Activated T-cell treated with anti-CD3 and anti-CD28 coated beads, Interleukin-2, amount 50 U/mL, for 4 hours (primary cell): ENCODE data around the gene SGPL1. TPM values are rescaled to one million over a fixed set of nuclear protein-coding genes. Genes with fewer than 3 reads are reported as not detected.

Experiments
- ATAC-seq, 2 donors: fragments of 200-7000 bp; cut with Tn5 transposase; one replicate each; pipeline ENCODE4 v1.10.0; 2021
- DNase-seq: peaks from one replicate; pipeline ENCODE4 v3.0.0-alpha.2; 2020
- H3K27me3 Mint-ChIP-seq: one replicate; pipeline ENCODE4 v1.8.0; 2021; ENCODE audit warnings: low read depth, mixed read lengths
- H3K36me3 Mint-ChIP-seq: one replicate; pipeline ENCODE4 v1.8.0; 2022; ENCODE audit warnings: mixed read lengths; ENCODE audit not compliant: insufficient read depth
- H3K4me1 Mint-ChIP-seq: one replicate; pipeline ENCODE4 v1.8.0; 2021; ENCODE audit warnings: low read depth, mixed read lengths
- H3K4me3 Mint-ChIP-seq: one replicate; pipeline ENCODE4 v1.8.0; 2021; ENCODE audit warnings: mild to moderate bottlenecking, moderate library complexity, mixed read lengths
- H3K9me3 Mint-ChIP-seq: one replicate; pipeline ENCODE4 v1.8.0; 2021; ENCODE audit warnings: mixed read lengths
- total RNA-seq, 3 donors: library from RNA; stranded (reverse); gene quantifications; one replicate each; pipeline ENCODE4 v1.2.1, GENCODE V29; 2021

Gene SGPL1
- total RNA-seq, 3 donors from 2014 or later = 71.3 to 98.9 (median 90.5) TPM

- H3K4me1 Mint-ChIP-seq = no peaks in the 10 kb centered on the region
- H3K36me3 Mint-ChIP-seq = no peaks in the 10 kb centered on the region
- ATAC-seq = no peak
- H3K4me3 Mint-ChIP-seq = no peak overlapping the region
- peaks cover 1% of the 10 kb centered on the region for H3K27me3 Mint-ChIP-seq
- no peaks in the 10 kb centered on the region for H3K9me3 Mint-ChIP-seq
- no peak for DNase-seq
These were observed 38.5 kb upstream of the SGPL1 start for GRCh38 chr10:70777063-70777875.

DNA sequence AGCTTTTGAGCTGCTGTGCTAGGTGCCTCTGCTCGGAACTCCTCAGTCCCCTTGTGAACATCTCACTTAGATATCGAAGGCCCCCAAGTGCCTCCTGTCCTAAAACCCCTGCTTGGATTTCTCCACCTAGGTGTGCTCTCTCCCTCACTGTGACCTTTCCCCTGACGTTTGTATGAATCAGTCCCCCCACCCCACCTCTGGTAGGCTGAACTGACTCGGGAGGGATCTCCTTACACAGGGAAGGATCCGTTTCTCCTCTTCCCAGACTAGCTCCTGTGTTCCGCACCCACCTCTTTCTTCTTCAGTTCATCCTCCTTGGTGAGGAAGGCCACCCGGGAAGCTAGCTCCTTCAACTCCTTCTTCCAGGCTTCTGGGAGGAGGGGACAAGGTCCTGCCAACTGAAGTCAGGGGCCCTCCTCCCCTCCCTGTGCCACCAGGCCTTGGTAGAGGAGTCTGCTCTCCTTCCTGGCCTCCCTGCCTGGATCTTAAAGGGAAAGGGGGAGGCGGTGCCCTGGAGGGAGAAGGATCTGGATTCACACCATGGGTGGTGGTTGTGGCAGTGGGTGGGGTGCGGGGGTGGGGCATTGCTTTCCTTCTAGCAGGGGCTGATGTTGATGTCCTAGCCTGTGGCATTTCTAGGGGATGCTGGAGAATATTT is 37.4 kb upstream of the SGPL1 start:
- H3K9me3 Mint-ChIP-seq = no peaks in the 10 kb centered on the region
- no peak for DNase-seq
- peaks cover 4% of the 10 kb centered on the region for H3K27me3 Mint-ChIP-seq
- no peaks in the 10 kb centered on the region for H3K4me1 Mint-ChIP-seq
- no peaks in the 10 kb centered on the region for H3K36me3 Mint-ChIP-seq
- ATAC-seq = no peak
- no peak overlapping the region for H3K4me3 Mint-ChIP-seq

DNA sequence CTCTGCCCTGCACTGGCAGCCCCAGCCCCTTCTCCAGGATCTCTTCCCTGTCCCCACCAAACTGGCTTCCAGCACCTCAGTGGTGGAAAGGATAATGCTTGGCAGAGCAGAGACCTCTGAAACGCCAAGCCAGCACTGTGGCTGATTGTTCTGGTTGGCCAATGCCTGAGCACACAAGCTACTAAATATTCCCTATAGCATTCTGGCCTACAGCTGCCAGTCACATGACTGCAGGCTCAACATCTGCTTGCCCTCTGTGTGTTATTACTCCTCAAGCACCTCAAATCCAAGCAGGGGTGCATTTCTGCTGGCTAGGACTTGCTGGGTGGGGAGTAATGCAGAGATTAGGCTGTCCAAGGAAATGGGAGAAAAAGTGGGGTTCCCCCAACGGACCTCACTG is 36.7 kb upstream of the SGPL1 start:
- no peak for DNase-seq
- H3K27me3 Mint-ChIP-seq = peaks cover 4% of the 10 kb centered on the region
- H3K4me1 Mint-ChIP-seq = no peaks in the 10 kb centered on the region
- H3K9me3 Mint-ChIP-seq = no peaks in the 10 kb centered on the region
- H3K36me3 Mint-ChIP-seq = no peaks in the 10 kb centered on the region
- no peak for ATAC-seq
- no peak overlapping the region for H3K4me3 Mint-ChIP-seq

- no peak for ATAC-seq
- Mint-ChIP-seq H3K27me3 (peaks cover 3% of the 10 kb centered on the region), H3K4me3 (no peak overlapping the region), H3K9me3 (no peaks in the 10 kb centered on the region), H3K4me1 (no peaks in the 10 kb centered on the region), H3K36me3 (no peaks in the 10 kb centered on the region)
- DNase-seq = no peak
These were observed 36.0 kb upstream of the SGPL1 start for GRCh38 chr10:70779511-70780369.

GRCh38 chr10:70780370-70780760 is 35.4 kb upstream of the SGPL1 start:
- Mint-ChIP-seq H3K4me3 (no peak overlapping the region), H3K4me1 (no peaks in the 10 kb centered on the region), H3K27me3 (peaks cover 2% of the 10 kb centered on the region), H3K36me3 (no peaks in the 10 kb centered on the region), H3K9me3 (no peaks in the 10 kb centered on the region)
- DNase-seq (no peak), ATAC-seq (no peak)

DNA sequence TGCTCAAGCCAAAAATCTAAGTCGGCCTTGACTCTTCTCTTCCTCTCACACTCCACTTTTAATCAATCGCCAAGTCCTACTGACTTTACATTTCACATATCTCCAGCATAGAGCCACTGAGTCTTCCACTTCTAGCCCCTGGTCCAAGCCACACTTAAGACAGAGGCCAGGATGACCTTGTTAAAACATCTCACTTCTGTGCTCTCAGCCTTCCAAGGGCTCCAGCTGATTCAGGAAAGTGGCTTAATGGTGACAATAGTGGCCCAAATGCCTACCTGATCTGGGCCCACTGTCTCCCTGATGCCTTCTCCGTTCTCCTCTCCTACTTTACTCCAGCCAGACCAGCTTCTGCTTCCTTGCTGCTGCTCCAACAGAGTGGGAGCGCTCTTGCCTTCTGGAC is 35.0 kb upstream of the SGPL1 start:
- Mint-ChIP-seq H3K4me3 (no peak overlapping the region), H3K36me3 (no peaks in the 10 kb centered on the region), H3K4me1 (no peaks in the 10 kb centered on the region), H3K9me3 (no peaks in the 10 kb centered on the region), H3K27me3 (peaks cover 2% of the 10 kb centered on the region)
- ATAC-seq (no peak), DNase-seq (no peak)

GRCh38 chr10:70781461-70782051 is 34.2 kb upstream of the SGPL1 start:
- H3K27me3 Mint-ChIP-seq = peaks cover 2% of the 10 kb centered on the region
- no peaks in the 10 kb centered on the region for H3K9me3 Mint-ChIP-seq
- no peaks in the 10 kb centered on the region for H3K4me1 Mint-ChIP-seq
- DNase-seq (no peak), ATAC-seq (no peak)
- H3K4me3 Mint-ChIP-seq = no peak overlapping the region
- no peaks in the 10 kb centered on the region for H3K36me3 Mint-ChIP-seq

- ATAC-seq (no peak), DNase-seq (no peak)
- peaks cover 5% of the 10 kb centered on the region for H3K4me1 Mint-ChIP-seq
- no peaks in the 10 kb centered on the region for H3K36me3 Mint-ChIP-seq
- H3K4me3 Mint-ChIP-seq = no peak overlapping the region
- peaks cover 2% of the 10 kb centered on the region for H3K27me3 Mint-ChIP-seq
- no peaks in the 10 kb centered on the region for H3K9me3 Mint-ChIP-seq
These were observed 33.5 kb upstream of the SGPL1 start for GRCh38 chr10:70782086-70782745.

GRCh38 chr10:70782746-70783680 is 32.7 kb upstream of the SGPL1 start:
- Mint-ChIP-seq H3K4me3 (no peak overlapping the region), H3K36me3 (no peaks in the 10 kb centered on the region), H3K4me1 (peaks cover 5% of the 10 kb centered on the region), H3K27me3 (peaks cover 2% of the 10 kb centered on the region), H3K9me3 (no peaks in the 10 kb centered on the region)
- DNase-seq = no peak
- ATAC-seq = no peak

- no peaks in the 10 kb centered on the region for H3K36me3 Mint-ChIP-seq
- H3K4me3 Mint-ChIP-seq = no peak overlapping the region
- peaks cover 6% of the 10 kb centered on the region for H3K27me3 Mint-ChIP-seq
- DNase-seq (no peak), ATAC-seq (no peak)
- H3K9me3 Mint-ChIP-seq = no peaks in the 10 kb centered on the region
- peaks cover 5% of the 10 kb centered on the region for H3K4me1 Mint-ChIP-seq
These were observed 31.7 kb upstream of the SGPL1 start for GRCh38 chr10:70784016-70784415.

DNA sequence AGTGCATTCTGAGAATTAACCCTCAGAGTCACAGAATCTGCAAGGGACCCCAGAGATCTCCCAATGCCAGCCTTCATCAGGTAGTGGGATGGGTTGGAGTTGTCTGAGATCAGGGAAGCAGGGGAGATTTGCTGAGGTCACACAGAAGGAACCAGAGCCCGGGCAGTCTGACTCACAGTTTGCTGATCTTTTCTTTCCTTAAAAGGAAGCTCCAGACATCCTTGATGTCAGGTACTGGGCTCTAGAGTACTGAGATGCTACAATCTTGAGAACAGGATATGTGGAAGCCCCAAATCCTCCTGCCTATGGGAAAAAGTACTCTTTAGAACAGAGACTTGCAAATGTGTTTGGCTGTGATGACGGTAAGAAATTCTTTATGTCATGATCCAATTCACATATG is 31.3 kb upstream of the SGPL1 start:
- Mint-ChIP-seq H3K27me3 (peaks cover 6% of the 10 kb centered on the region), H3K36me3 (no peaks in the 10 kb centered on the region), H3K4me1 (peaks cover 5% of the 10 kb centered on the region), H3K9me3 (no peaks in the 10 kb centered on the region), H3K4me3 (no peak overlapping the region)
- ATAC-seq (no peak), DNase-seq (no peak)

- no peak within 1 kb of the TSS for H3K4me3 Mint-ChIP-seq
- ATAC-seq (no peak), DNase-seq (no peak)
- H3K36me3 Mint-ChIP-seq = no peaks in the 10 kb centered on the region
- H3K9me3 Mint-ChIP-seq = no peaks in the 10 kb centered on the region
- H3K27me3 Mint-ChIP-seq = peaks cover 6% of the 10 kb centered on the region
- H3K4me1 Mint-ChIP-seq = peaks cover 5% of the 10 kb centered on the region
These were observed 30.6 kb upstream of the SGPL1 start, which contains the start of gene TBATA for GRCh38 chr10:70785190-70785589. TBATA (minus strand) TSS chr10:70785377; CDS start chr10:70783379, 1,998 bp downstream.
